ENCODE data around the gene HYAL4.
"Not testable (repeated sequence)": the region's sequence is repeated elsewhere in the genome, so short reads cannot be mapped to it uniquely, and the experiment has no call there.

Gene HYAL4

GRCh38 chr7:123894753-123895152 is 49.8 kb downstream of the HYAL4 start:
- H3K4me3 ChIP-seq (ENCODE audit: low read depth, low read length) = not testable (repeated sequence)

GRCh38 chr7:123901101-123901500 is 56.1 kb downstream of the HYAL4 start:
- H3K4me3 ChIP-seq (ENCODE audit: low read depth, low read length) = no peak overlapping the region

- no peak overlapping the region for H3K4me3 ChIP-seq (ENCODE audit: low read depth, low read length)
Measured at GRCh38 chr7:123905714-123906113, 60.7 kb downstream of the HYAL4 start.

DNA sequence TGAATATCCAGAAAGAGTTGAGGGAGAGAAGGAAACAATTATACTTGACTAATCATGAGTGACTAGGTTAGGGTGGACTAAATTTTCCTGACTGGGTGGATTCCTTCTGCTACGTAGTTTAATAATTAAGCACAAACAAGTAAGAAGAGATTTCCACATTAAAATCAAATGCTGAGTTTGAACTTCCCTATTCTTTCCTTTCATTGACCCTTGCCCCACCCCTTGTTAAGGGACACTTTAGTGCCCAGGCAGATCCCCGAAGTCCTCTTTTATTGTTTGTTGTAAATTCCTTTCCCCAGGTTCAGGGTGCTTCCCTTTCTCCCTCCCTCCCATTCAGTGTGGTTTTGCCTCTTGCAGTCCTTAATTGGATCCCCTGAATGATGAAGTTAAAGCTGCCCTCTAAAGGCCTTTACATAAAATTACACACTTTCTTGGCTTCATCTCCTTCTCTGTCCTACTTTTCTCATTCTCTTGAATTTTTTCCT is 71.3 kb downstream of the HYAL4 start:
- no peak overlapping the region for H3K4me3 ChIP-seq (ENCODE audit: low read depth, low read length)

DNA sequence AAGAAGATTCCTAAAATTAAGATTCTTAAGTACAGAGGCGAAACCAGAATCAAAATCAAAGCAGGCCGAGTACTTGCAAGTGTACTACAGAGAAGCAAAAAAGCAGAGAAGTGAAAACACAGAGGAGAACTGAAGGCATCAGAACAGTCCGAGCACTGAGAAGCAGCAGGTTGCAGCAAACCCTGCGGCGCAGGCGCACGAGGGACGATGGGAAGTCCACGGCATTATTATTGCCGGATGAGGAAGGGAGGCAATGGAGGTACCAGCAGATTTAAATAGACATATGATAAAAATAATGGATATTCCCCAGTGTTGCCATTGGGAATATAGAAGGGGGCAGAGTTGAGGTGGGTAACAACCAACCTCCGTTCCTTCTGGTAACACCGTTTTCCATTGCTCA is 72.9 kb downstream of the HYAL4 start:
- H3K4me3 ChIP-seq (ENCODE audit: low read depth, low read length) = no peak overlapping the region

DNA sequence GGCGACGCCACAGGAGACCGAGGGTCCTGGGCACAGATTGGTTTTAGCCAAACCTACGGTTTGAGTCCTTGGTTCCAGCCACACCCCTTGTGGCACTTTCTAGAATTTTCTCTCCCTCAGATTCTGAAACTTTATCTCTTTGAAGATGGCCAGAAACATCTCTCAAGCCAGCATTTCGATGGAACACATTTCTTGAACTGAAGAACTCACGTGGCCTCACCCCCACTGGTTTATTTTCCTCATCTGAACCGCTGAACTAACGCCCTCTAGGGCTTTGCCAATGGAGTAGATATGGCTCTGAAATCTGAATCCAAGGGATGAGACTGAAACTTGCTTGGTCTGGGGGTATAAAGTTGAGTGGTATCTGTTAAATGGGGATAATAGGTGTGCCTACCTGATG is 73.3 kb downstream of the HYAL4 start:
- H3K4me3 ChIP-seq (ENCODE audit: low read depth, low read length) = no peak overlapping the region

DNA sequence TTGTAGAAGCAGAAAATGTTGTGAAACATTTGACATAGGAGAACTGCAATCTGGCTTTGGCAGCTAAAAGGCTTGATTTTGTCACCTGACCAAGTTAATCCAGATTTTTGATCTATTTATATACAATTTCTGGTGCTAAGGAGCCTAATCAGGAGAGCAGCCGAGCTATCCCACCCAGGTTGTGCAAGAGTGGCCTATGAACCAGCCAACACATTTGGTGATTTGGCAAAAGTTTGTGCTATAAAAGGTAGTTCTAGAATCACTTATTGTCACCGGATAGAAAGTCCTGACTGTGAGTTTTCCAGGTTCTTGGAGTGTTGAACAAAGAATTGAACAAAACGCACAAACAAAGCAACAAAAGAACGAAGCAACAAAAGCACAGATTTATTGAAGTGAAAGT is 78.6 kb downstream of the HYAL4 start:
- H3K4me3 ChIP-seq (ENCODE audit: low read depth, low read length) = no peak overlapping the region

- no peak within 1 kb of the TSS for H3K4me3 ChIP-seq (ENCODE audit: low read depth, low read length)
Measured at GRCh38 chr7:123924941-123925340, 80.0 kb downstream of the HYAL4 start, which contains the start of gene SPAM1. SPAM1 (plus strand) TSS chr7:123925241; CDS start chr7:123953571, 28,330 bp downstream.

Measured in iPS-11a (cell line).